H1 (cell line): ENCODE results near the gene MAGI2. TPM values are rescaled to one million over a fixed set of nuclear protein-coding genes. Genes with fewer than 3 reads are reported as not detected.

Experiments
- CTCF ChIA-PET: fragments of 300-600 bp; sonication (Branson Sonifier 250); formaldehyde crosslinking; loops from one replicate; lab custom pipeline; 2021; ENCODE audit not compliant: partially characterized antibody; lab: Charles Lee
- POLR2A ChIA-PET: fragments of 300-600 bp; sonication (Branson Sonifier 250); formaldehyde crosslinking; loops from one replicate; lab custom pipeline; 2021; ENCODE audit warnings: inconsistent platforms; ENCODE audit not compliant: partially characterized antibody; lab: Charles Lee
- DNase-seq, 2 experiments: peaks; one replicate each; pipeline versions ENCODE4 v3.0.0 to v3.0.0-alpha.2; 2010 to 2022; ENCODE audit warnings: low spot score in 2 of 2, low read depth in 1 of 2, mixed read lengths in 1 of 2
- FAIRE-seq: peaks from 2 replicates; lab custom pipeline; 2011; peaks lifted over from hg19 to GRCh38; lab: Jason Lieb, UNC
- H2AFZ ChIP-seq: 2 replicates; pipeline ENCODE4 v1.8.1; 2012; ENCODE audit warnings: low read length, inconsistent platforms
- H2AK5ac ChIP-seq: 2 replicates; pipeline ENCODE4 v1.6.1; 2013; ENCODE audit warnings: low read depth, low read length
- H2BK120ac ChIP-seq: replicated peaks from 2 replicates; pipeline ENCODE3; 2013; ENCODE audit warnings: low read depth, low read length, inconsistent platforms
- H2BK12ac ChIP-seq: 2 replicates; pipeline ENCODE4 v1.6.1; 2013; ENCODE audit warnings: low read depth, low read length
- H2BK15ac ChIP-seq: 2 replicates; pipeline ENCODE4 v1.6.1; 2013; ENCODE audit warnings: low read length
- H2BK20ac ChIP-seq: 2 replicates; pipeline ENCODE4 v1.6.1; 2013; ENCODE audit warnings: low read length
- H2BK5ac ChIP-seq: 2 replicates; pipeline ENCODE4 v1.6.1; 2013; ENCODE audit warnings: low read depth, low read length
- H3K14ac ChIP-seq: 2 replicates; pipeline ENCODE4 v1.6.1; 2013; ENCODE audit warnings: inconsistent platforms; ENCODE audit not compliant: insufficient read length
- H3K18ac ChIP-seq: 2 replicates; pipeline ENCODE4 v1.6.1; 2013; ENCODE audit warnings: low read length; ENCODE audit errors: extremely low read depth
- H3K23ac ChIP-seq: 2 replicates; pipeline ENCODE4 v1.6.1; 2013; ENCODE audit warnings: inconsistent platforms; ENCODE audit not compliant: insufficient read length
- H3K23me2 ChIP-seq: 2 replicates; pipeline ENCODE4 v1.6.1; 2013; ENCODE audit warnings: low read depth, low read length
- H3K27ac ChIP-seq: 2 replicates; pipeline ENCODE4 v1.6.1; 2011; ENCODE audit warnings: low read depth, low read length, inconsistent platforms
- H3K27me3 ChIP-seq, 4 experiments: replicated peaks in 1 of 4; 1 replicate in 1 of 4; 2 replicates in 3 of 4; pipeline versions ENCODE4 v1.6.1 to v1.8.1; 2011 to 2013; ENCODE audit warnings: low read length in 3 of 4, mild to moderate bottlenecking in 3 of 4, inconsistent platforms in 2 of 4, mixed read lengths in 2 of 4, moderate library complexity in 1 of 4; ENCODE audit not compliant: control insufficient read depth in 3 of 4, insufficient read depth in 3 of 4; ENCODE audit errors: extremely low read depth in 1 of 4
- H3K36me3 ChIP-seq, 4 experiments: 2 replicates each; pipeline versions ENCODE4 v1.6.1 to v1.8.1; 2011 to 2013; ENCODE audit warnings: mild to moderate bottlenecking in 4 of 4, low read length in 3 of 4, moderate library complexity in 2 of 4, control low read depth in 1 of 4, inconsistent platforms in 1 of 4; ENCODE audit not compliant: insufficient read depth in 4 of 4, control insufficient read depth in 2 of 4
- H3K4ac ChIP-seq: replicated peaks from 2 replicates; pipeline ENCODE3; 2013; ENCODE audit warnings: low read length, low read depth, mixed read lengths, inconsistent platforms; ENCODE audit not compliant: insufficient read length
- H3K4me1 ChIP-seq, 4 experiments: replicated peaks in 1 of 4; 1 replicate in 1 of 4; 2 replicates in 3 of 4; pipeline versions ENCODE4 v1.6.1 to v1.8.1; 2011 to 2013; ENCODE audit warnings: low read length in 3 of 4, inconsistent platforms in 2 of 4, mixed read lengths in 1 of 4; ENCODE audit not compliant: insufficient read depth in 4 of 4, control insufficient read depth in 3 of 4
- H3K4me2 ChIP-seq, 2 experiments: 2 replicates each; pipeline versions ENCODE4 v1.6.1 to v1.8.1; 2011 to 2013; ENCODE audit warnings: low read depth in 2 of 2, low read length in 2 of 2, control low read depth in 1 of 2, inconsistent platforms in 1 of 2, mild to moderate bottlenecking in 1 of 2; ENCODE audit not compliant: insufficient read depth in 1 of 2
- H3K4me3 ChIP-seq, 4 experiments: fragments of 200-600, 300-600 bp in 1 of 4; sonication (generic), shearing (Covaris generic), sonication (Bioruptor Twin) in 1 of 4; 2 replicates each; pipeline versions ENCODE4 v1.5.1 to v1.8.1; 2011 to 2016; ENCODE audit warnings: low read length in 4 of 4, low read depth in 3 of 4, control low read depth in 2 of 4, inconsistent platforms in 2 of 4, mild to moderate bottlenecking in 2 of 4, mixed read lengths in 1 of 4, moderate library complexity in 1 of 4; ENCODE audit not compliant: insufficient read depth in 2 of 4; ENCODE audit errors: extremely low read depth in 1 of 4
- H3K56ac ChIP-seq: replicated peaks from 2 replicates; pipeline ENCODE3; 2013; ENCODE audit warnings: low read depth, mild to moderate bottlenecking, mixed read lengths, low read length, inconsistent platforms; ENCODE audit not compliant: insufficient read length
- H3K79me1 ChIP-seq: 2 replicates; pipeline ENCODE4 v1.6.1; 2013; ENCODE audit warnings: low read depth, low read length, control low read depth
- H3K79me2 ChIP-seq, 2 experiments: 2 replicates each; pipeline versions ENCODE4 v1.6.1 to v1.8.1; 2012 to 2013; ENCODE audit warnings: low read length in 2 of 2, mild to moderate bottlenecking in 2 of 2, inconsistent platforms in 1 of 2; ENCODE audit not compliant: insufficient read depth in 2 of 2, control insufficient read depth in 1 of 2
- H3K9ac ChIP-seq, 4 experiments: replicated peaks in 1 of 4; 1 replicate in 1 of 4; 2 replicates in 3 of 4; pipeline versions ENCODE4 v1.6.1 to v1.8.1; 2011 to 2013; ENCODE audit warnings: low read depth in 3 of 4, low read length in 3 of 4, control low read depth in 2 of 4, mild to moderate bottlenecking in 2 of 4, moderate library complexity in 2 of 4, inconsistent platforms in 1 of 4; ENCODE audit errors: extremely low read depth in 1 of 4
- H3K9me3 ChIP-seq, 2 experiments: 2 replicates each; pipeline versions ENCODE4 v1.6.1 to v1.8.1; 2012 to 2013; ENCODE audit warnings: mild to moderate bottlenecking in 2 of 2, moderate library complexity in 2 of 2, control low read depth in 1 of 2, inconsistent platforms in 1 of 2, low read depth in 1 of 2, low read length in 1 of 2, mixed read lengths in 1 of 2; ENCODE audit not compliant: insufficient read depth in 2 of 2
- H4K20me1 ChIP-seq, 2 experiments: replicated peaks in 1 of 2; 2 replicates each; pipeline versions ENCODE3 to v1.8.1; 2011 to 2013; ENCODE audit warnings: inconsistent platforms in 2 of 2, low read length in 2 of 2, mild to moderate bottlenecking in 1 of 2; ENCODE audit not compliant: insufficient read depth in 2 of 2, control insufficient read depth in 1 of 2
- H4K5ac ChIP-seq: 2 replicates; pipeline ENCODE4 v1.6.1; 2013; ENCODE audit warnings: low read length, low read depth, mixed read lengths, inconsistent platforms; ENCODE audit not compliant: insufficient read length
- H4K8ac ChIP-seq: 2 replicates; pipeline ENCODE4 v1.8.0; 2013; ENCODE audit warnings: mild to moderate bottlenecking, moderate library complexity, low read length, inconsistent platforms; ENCODE audit not compliant: insufficient read depth; ENCODE audit errors: extremely low read depth
- H4K91ac ChIP-seq: replicated peaks from 2 replicates; pipeline ENCODE3; 2013; ENCODE audit warnings: low read length, mixed read lengths, inconsistent platforms; ENCODE audit not compliant: insufficient read length
- ASH2L ChIP-seq: fragments of 200-600, 300-600 bp; sonication (generic); IDR thresholded peaks from one replicate; pipeline ENCODE4 v1.7.1; 2017; ENCODE audit warnings: low read length
- CHD1 ChIP-seq: IDR thresholded peaks from 2 replicates; pipeline ENCODE4 v1.6.1; 2012; ENCODE audit warnings: low read depth, low read length, improper control_type of control experiment
- CHD2 ChIP-seq: IDR thresholded peaks from 2 replicates; pipeline ENCODE4 v1.6.1; 2012; ENCODE audit warnings: low read length, improper control_type of control experiment
- CREB1 ChIP-seq: IDR thresholded peaks from 2 replicates; pipeline ENCODE4 v1.6.1; 2012; ENCODE audit warnings: inconsistent platforms
- EZH2 ChIP-seq: fragments of 200-600 bp; sonication (generic); IDR thresholded peaks from 2 replicates; pipeline ENCODE4 v1.7.1; 2012; ENCODE audit warnings: low read depth, mild to moderate bottlenecking, moderate library complexity, low read length, inconsistent platforms; ENCODE audit not compliant: severe bottlenecking
- HDAC2 ChIP-seq, 2 experiments: fragments of 300-600 bp in 1 of 2; sonication (generic) in 1 of 2; IDR thresholded peaks; 2 replicates each; pipeline ENCODE4 v1.6.1; 2011 to 2012; ENCODE audit warnings: low read depth in 2 of 2, low read length in 2 of 2, mild to moderate bottlenecking in 2 of 2, moderate library complexity in 2 of 2, borderline replicate concordance in 1 of 2, inconsistent platforms in 1 of 2
- KDM1A ChIP-seq: fragments of 200-600, 300-600 bp; sonication (generic); IDR thresholded peaks from 2 replicates; pipeline ENCODE4 v1.7.1; 2016; ENCODE audit warnings: mild to moderate bottlenecking, low read length, borderline replicate concordance
- POLR2A ChIP-seq, 2 experiments: IDR thresholded peaks; 1 replicate in 1 of 2; 2 replicates in 1 of 2; pipeline ENCODE4 v1.6.1; 2011; ENCODE audit warnings: low read depth in 2 of 2, low read length in 2 of 2, mild to moderate bottlenecking in 2 of 2; ENCODE audit errors: control extremely low read depth in 1 of 2
- RNF2 ChIP-seq: fragments of 200-900, 300-1000 bp; sonication (generic); IDR thresholded peaks from 2 replicates; pipeline ENCODE4 v1.7.1; 2016; ENCODE audit warnings: borderline replicate concordance, low read depth, mild to moderate bottlenecking, antibody characterized with exemption, low read length; ENCODE audit not compliant: poor library complexity, severe bottlenecking; ENCODE audit errors: missing control alignments
- TAF1 ChIP-seq: IDR thresholded peaks from 2 replicates; pipeline ENCODE4 v1.6.1; 2011; ENCODE audit warnings: mild to moderate bottlenecking, low read depth, low read length
- USF2 ChIP-seq: IDR thresholded peaks from 2 replicates; pipeline ENCODE4 v1.6.1; 2011; ENCODE audit warnings: low read length, improper control_type of control experiment
- ZNF274 ChIP-seq: IDR thresholded peaks from 2 replicates; pipeline ENCODE4 v1.7.0; 2012; ENCODE audit warnings: low read length, borderline replicate concordance; ENCODE audit errors: extremely low read depth
- WGBS, 2 experiments: shearing (Covaris generic) in 1 of 2; methylation state at CpG; one replicate each; pipeline versions ENCODE4 v1.1.6 to v1.1.7; 2013 to 2015; ENCODE audit warnings: low lambda C conversion rate in 2 of 2, mixed read lengths in 2 of 2, inconsistent platforms in 1 of 2, low coverage in 1 of 2, missing lambda C conversion rate in 1 of 2; ENCODE audit not compliant: insufficient replicate concordance in 2 of 2, insufficient coverage in 1 of 2, insufficient read length in 1 of 2; ENCODE audit errors: extremely low coverage in 1 of 2, missing lambda C conversion rate in 1 of 2; 5-methylcytosine and 5-hydroxymethylcytosine counted together
- polyA plus RNA-seq, 7 experiments: library from polyadenylated mRNA; depleted of rRNA in 3 of 7; stranded (reverse) in 5 of 7; unstranded in 2 of 7; fragments of >200 nt in 5 of 7; fragments of 200-250 nt in 2 of 7; gene quantifications; 1 replicate in 5 of 7; 2 replicates in 1 of 7; 4 replicates in 1 of 7; pipeline versions ENCODE4 v1.2.1 to v1.2.3, GENCODE V29; 2011 to 2013; ENCODE audit warnings: missing spikeins in 2 of 7, mixed read lengths in 2 of 7
- total RNA-seq: library from RNA; stranded (reverse); fragmentation: NEBNext Ultra II Directional; extraction: Animal tissue kit (Norgen Biotek cat#: 25700); gene quantifications from 2 replicates; pipeline ENCODE4 v1.2.1, GENCODE V29; 2021

Gene MAGI2
- total and polyA plus RNA-seq, 2 of the 8 experiments (the other 6 are each of a cell fraction or from before 2014, with no cell fraction given), result 6.0 to 27.3 TPM

- Histone ChIP-seq H3K18ac (no peak overlapping the region), H2AFZ (no peak overlapping the region), H4K5ac (no peak overlapping the region), H4K20me1 (no peaks in the 10 kb centered on the region), H2BK20ac (no peak overlapping the region), H3K23me2 (no peaks in the 10 kb centered on the region), H3K79me1 (no peaks in the 10 kb centered on the region), H4K8ac (no peak overlapping the region), H2AK5ac (no peak overlapping the region), H2BK15ac (no peak overlapping the region), H3K27me3 (no peaks in the 10 kb centered on the region), H3K23ac (no peak overlapping the region), H2BK12ac (no peak overlapping the region), H3K56ac (no peak overlapping the region), H2BK120ac (no peak overlapping the region), H3K9me3 (no peaks in the 10 kb centered on the region), H3K79me2 (no peaks in the 10 kb centered on the region), H4K91ac (no peak overlapping the region), H3K9ac (no peak overlapping the region), H3K4ac (no peak overlapping the region), H3K4me2 (no peak overlapping the region), H3K27ac (no peak overlapping the region), H2BK5ac (no peak overlapping the region), H3K36me3 (no peaks in the 10 kb centered on the region), H3K14ac (no peak overlapping the region), H3K4me1 (no peaks in the 10 kb centered on the region), H3K4me3 (no peak overlapping the region)
- TF ChIP-seq CHD2 (no peak), KDM1A (no peak), CREB1 (no peak), ZNF274 (no peak), USF2 (no peak), CHD1 (no peak), EZH2 (no peak), RNF2 (no peak), ASH2L (no peak), POLR2A (IDR thresholded peaks at IDR 0.05; ENCODE audit: control extremely low read depth in 1 of 2, low read depth in 2 of 2, low read length in 2 of 2) (no peak), HDAC2 (IDR thresholded peaks at IDR 0.05; ENCODE audit: borderline replicate concordance in 1 of 2, low read depth in 2 of 2, low read length in 2 of 2) (no peak), TAF1 (no peak)
- CTCF ChIA-PET, result interaction anchor here (1.1 to 1.2 kb wide), 2 partner anchors 17 to 1053 kb away, joined by 3 read pairs; no protein-coding TSS in a partner anchor
- FAIRE-seq, result no peak
- WGBS, 2 experiments, result 95% methylated on average over 2 of the region's 2 CpGs; no CpG with 5 or more reads in 1 of the 2 experiments
- DNase-seq, result no peak
- POLR2A ChIA-PET, result no interaction called here
Observed at GRCh38 chr7:79046061-79046460, 407.4 kb downstream of the MAGI2 start.
